BLaER1 (cell line): ENCODE measurements around the gene METRN.

ENCODE experiments used
- H3K27ac ChIP-seq: shearing (Covaris generic); formaldehyde crosslinking; 2 replicates; pipeline ENCODE4 v1.8.1; 2022
- H3K27me3 ChIP-seq: shearing (Covaris generic); formaldehyde crosslinking; 2 replicates; pipeline ENCODE4 v1.8.1; 2022
- H3K36me3 ChIP-seq: shearing (Covaris generic); formaldehyde crosslinking; 2 replicates; pipeline ENCODE4 v1.8.1; 2022
- H3K4me1 ChIP-seq: shearing (Covaris generic); formaldehyde crosslinking; 2 replicates; pipeline ENCODE4 v1.8.1; 2022
- H3K4me2 ChIP-seq: shearing (Covaris generic); formaldehyde crosslinking; 2 replicates; pipeline ENCODE4 v1.8.1; 2022
- H3K4me3 ChIP-seq: shearing (Covaris generic); formaldehyde crosslinking; 2 replicates; pipeline ENCODE4 v1.8.1; 2022
- H3K9ac ChIP-seq: shearing (Covaris generic); formaldehyde crosslinking; 2 replicates; pipeline ENCODE4 v1.8.1; 2022
- H3K9me3 ChIP-seq: shearing (Covaris generic); formaldehyde crosslinking; 2 replicates; pipeline ENCODE4 v1.8.1; 2022
- H4K20me1 ChIP-seq: shearing (Covaris generic); formaldehyde crosslinking; 2 replicates; pipeline ENCODE4 v1.8.1; 2022
- Cebpa-rat ChIP-seq: shearing (Covaris generic); IDR thresholded peaks from 2 replicates; pipeline ENCODE4 v1.8.1; 2022

METRN gene

GRCh38 chr16:672371-672770 is 42.5 kb upstream of the METRN start:
- H4K20me1 ChIP-seq, result peaks cover 79% of the 10 kb centered on the region
- H3K4me2 ChIP-seq, result no peak overlapping the region
- H3K9me3 ChIP-seq, result no peaks in the 10 kb centered on the region
- peaks cover 16% of the 10 kb centered on the region for H3K27me3 ChIP-seq
- H3K4me3 ChIP-seq, result no peak overlapping the region
- H3K4me1 ChIP-seq, result peaks cover 26% of the 10 kb centered on the region
- H3K27ac ChIP-seq, result no peak overlapping the region
- peaks cover 55% of the 10 kb centered on the region for H3K36me3 ChIP-seq
- H3K9ac ChIP-seq, result no peak overlapping the region
- no peak for TF ChIP-seq Cebpa-rat

- no peaks in the 10 kb centered on the region for H3K9me3 ChIP-seq
- H3K4me3 ChIP-seq, result no peak overlapping the region
- H3K27me3 ChIP-seq, result peaks cover 16% of the 10 kb centered on the region
- H3K4me1 ChIP-seq, result peaks cover 22% of the 10 kb centered on the region
- H3K36me3 ChIP-seq, result peaks cover 55% of the 10 kb centered on the region
- no peak overlapping the region for H3K27ac ChIP-seq
- H4K20me1 ChIP-seq, result peaks cover 79% of the 10 kb centered on the region
- H3K9ac ChIP-seq, result no peak overlapping the region
- TF ChIP-seq Cebpa-rat, result no peak
- no peak overlapping the region for H3K4me2 ChIP-seq
Measured at GRCh38 chr16:672851-673250, 42.1 kb upstream of the METRN start.

GRCh38 chr16:673399-673991 is 41.4 kb upstream of the METRN start:
- Histone ChIP-seq H3K9me3 (no peaks in the 10 kb centered on the region), H3K27me3 (peaks cover 16% of the 10 kb centered on the region), H3K9ac (no peak overlapping the region), H3K4me1 (peaks cover 22% of the 10 kb centered on the region), H3K4me2 (no peak overlapping the region), H3K4me3 (no peak overlapping the region), H3K27ac (no peak overlapping the region), H4K20me1 (peaks cover 76% of the 10 kb centered on the region), H3K36me3 (peaks cover 55% of the 10 kb centered on the region)
- no peak for TF ChIP-seq Cebpa-rat

- Histone ChIP-seq H4K20me1 (peaks cover 68% of the 10 kb centered on the region), H3K4me1 (peaks cover 23% of the 10 kb centered on the region), H3K9me3 (no peaks in the 10 kb centered on the region), H3K4me3 (no peak overlapping the region), H3K27ac (no peak overlapping the region), H3K9ac (no peak overlapping the region), H3K36me3 (peaks cover 53% of the 10 kb centered on the region), H3K27me3 (peaks cover 16% of the 10 kb centered on the region), H3K4me2 (0 out of 2 replicates have a peak overlapping the region, but pooled peaks have one; percentile 37)
- TF ChIP-seq Cebpa-rat, result no peak
Measured at GRCh38 chr16:674214-674881, 40.6 kb upstream of the METRN start.

GRCh38 chr16:674968-675883 is 39.7 kb upstream of the METRN start, which contains the start of gene RHBDL1:
RHBDL1 (plus strand) TSS chr16:675671; CDS start chr16:675791, 120 bp downstream.
- H3K27me3 ChIP-seq, result peaks cover 16% of the 10 kb centered on the region
- H3K9ac ChIP-seq, result no peak within 1 kb of the TSS
- peaks cover 44% of the 10 kb centered on the region for H3K36me3 ChIP-seq
- H3K4me1 ChIP-seq, result peaks cover 20% of the 10 kb centered on the region
- no peak within 1 kb of the TSS for H3K27ac ChIP-seq
- H3K4me2 ChIP-seq, result peak within 1 kb of the TSS; percentile 37; the same call in 1 of the 2 replicates
- no peak within 1 kb of the TSS for H3K4me3 ChIP-seq
- TF ChIP-seq Cebpa-rat, result no peak
- no peaks in the 10 kb centered on the region for H3K9me3 ChIP-seq
- peaks cover 59% of the 10 kb centered on the region for H4K20me1 ChIP-seq

- peaks cover 22% of the 10 kb centered on the region for H3K4me1 ChIP-seq
- H3K27ac ChIP-seq, result no peak overlapping the region
- no peak overlapping the region for H3K4me2 ChIP-seq
- H3K9ac ChIP-seq, result no peak overlapping the region
- peaks cover 36% of the 10 kb centered on the region for H3K36me3 ChIP-seq
- no peak overlapping the region for H3K4me3 ChIP-seq
- TF ChIP-seq Cebpa-rat, result no peak
- H3K9me3 ChIP-seq, result no peaks in the 10 kb centered on the region
- H4K20me1 ChIP-seq, result peaks cover 59% of the 10 kb centered on the region
- H3K27me3 ChIP-seq, result peaks cover 16% of the 10 kb centered on the region
Measured at GRCh38 chr16:675884-676564, 38.9 kb upstream of the METRN start.

- no peaks in the 10 kb centered on the region for H3K9me3 ChIP-seq
- TF ChIP-seq Cebpa-rat, result no peak
- H4K20me1 ChIP-seq, result peaks cover 59% of the 10 kb centered on the region
- H3K9ac ChIP-seq, result no peak overlapping the region
- H3K36me3 ChIP-seq, result peaks cover 35% of the 10 kb centered on the region
- peaks cover 27% of the 10 kb centered on the region for H3K4me1 ChIP-seq
- H3K4me2 ChIP-seq, result no peak overlapping the region
- no peak overlapping the region for H3K27ac ChIP-seq
- H3K4me3 ChIP-seq, result no peak overlapping the region
- peaks cover 16% of the 10 kb centered on the region for H3K27me3 ChIP-seq
Measured at GRCh38 chr16:676565-676902, 38.4 kb upstream of the METRN start.

GRCh38 chr16:676913-677312 is 38.0 kb upstream of the METRN start:
- no peak overlapping the region for H3K4me3 ChIP-seq
- no peak overlapping the region for H3K27ac ChIP-seq
- H3K36me3 ChIP-seq, result peaks cover 35% of the 10 kb centered on the region
- H3K9me3 ChIP-seq, result no peaks in the 10 kb centered on the region
- H3K9ac ChIP-seq, result no peak overlapping the region
- no peak overlapping the region for H3K4me2 ChIP-seq
- no peak for TF ChIP-seq Cebpa-rat
- peaks cover 62% of the 10 kb centered on the region for H4K20me1 ChIP-seq
- peaks cover 16% of the 10 kb centered on the region for H3K27me3 ChIP-seq
- peaks cover 31% of the 10 kb centered on the region for H3K4me1 ChIP-seq

GRCh38 chr16:677316-678190 is 37.4 kb upstream of the METRN start:
- Histone ChIP-seq H3K9me3 (no peaks in the 10 kb centered on the region), H3K9ac (no peak overlapping the region), H3K36me3 (peaks cover 35% of the 10 kb centered on the region), H3K4me2 (no peak overlapping the region), H3K27ac (no peak overlapping the region), H3K4me1 (peaks cover 37% of the 10 kb centered on the region), H3K4me3 (no peak overlapping the region), H4K20me1 (peaks cover 62% of the 10 kb centered on the region), H3K27me3 (peaks cover 16% of the 10 kb centered on the region)
- no peak for TF ChIP-seq Cebpa-rat
